ENCODE data around the gene PIM3. TPM values are rescaled to one million over a fixed set of nuclear protein-coding genes. Genes with fewer than 3 reads are reported as not detected.

PIM3 gene
- total and polyA plus RNA-seq, 10 of the 15 experiments (the other 5 are each of a cell fraction or from before 2014, with no cell fraction given), result 0.31 to 60.8 (median 12.4) TPM

- 51% methylated on average over 22 of the region's 24 CpGs for WGBS (ENCODE audit: insufficient coverage, insufficient replicate concordance, low lambda C conversion rate, missing lambda C conversion rate)
- no peak overlapping the region for H2AFZ ChIP-seq (ENCODE audit: control insufficient read depth, low read depth, low read length)
Observed at GRCh38 chr22:49951986-49952896, 8.3 kb upstream of the PIM3 start.

More at GRCh38 chr22:49951986-49952896, 8.3 kb upstream of the PIM3 start:
- no peak for FAIRE-seq
- TF ChIP-seq NRF1 (conservative IDR thresholded peaks at IDR 0.05; ENCODE audit: low read depth, low read length), result no peak
- TF ChIP-seq NFIC (IDR thresholded peaks at IDR 0.05; ENCODE audit: low read depth, low read length), result no peak
- no peak for TF ChIP-seq CBX5 (IDR thresholded peaks at IDR 0.05; ENCODE audit: low read depth)
- TF ChIP-seq POLR2AphosphoS5 (IDR thresholded peaks at IDR 0.05; ENCODE audit: low read length), result no peak
- no peak for TF ChIP-seq SPI1 (IDR thresholded peaks at IDR 0.05; ENCODE audit: borderline replicate concordance, insufficient read depth, low read depth, low read length)
- no peak for TF ChIP-seq RELA (IDR thresholded peaks at IDR 0.05; ENCODE audit: borderline replicate concordance, partially characterized antibody)
- TF ChIP-seq FOS (IDR thresholded peaks at IDR 0.05; ENCODE audit: borderline replicate concordance, extremely low read depth, insufficient read length), result no peak
- no peak for TF ChIP-seq IKZF1 (conservative IDR thresholded peaks at IDR 0.05)
- no peak for TF ChIP-seq SMC3 (IDR thresholded peaks at IDR 0.05; ENCODE audit: borderline replicate concordance, low read length)
- no peak for TF ChIP-seq HDAC6 (IDR thresholded peaks at IDR 0.05; ENCODE audit: unreplicated experiment)
- TF ChIP-seq PKNOX1 (IDR thresholded peaks at IDR 0.05), result no peak
- no peak for TF ChIP-seq BACH1 (IDR thresholded peaks at IDR 0.05; ENCODE audit: borderline replicate concordance)
- no peak for TF ChIP-seq WRNIP1 (IDR thresholded peaks at IDR 0.05; ENCODE audit: borderline replicate concordance, low read depth, low read length)
- TF ChIP-seq ZBTB33 (IDR thresholded peaks at IDR 0.05), result no peak
- TF ChIP-seq GABPA (IDR thresholded peaks at IDR 0.05; ENCODE audit: low read depth), result no peak
- TF ChIP-seq CEBPB (IDR thresholded peaks at IDR 0.05; ENCODE audit: borderline replicate concordance in 1 of 2, low read depth in 2 of 2, low read length in 2 of 2), result no peak
- TF ChIP-seq E4F1 (IDR thresholded peaks at IDR 0.05; ENCODE audit: borderline replicate concordance, partially characterized antibody), result no peak
- BruUV-seq (replicated peaks), result no TSS peak
- no peaks in the 10 kb centered on the region for H3K79me2 ChIP-seq (ENCODE audit: control insufficient read depth, insufficient read depth, low read length)
- no peaks in the 10 kb centered on the region for H3K4me1 ChIP-seq (ENCODE audit: control insufficient read depth, insufficient read depth, low read length)
- in situ Hi-C loops (cut with MboI) (no loop called here), intact Hi-C loops (cut with micrococcal nuclease; ENCODE audit: unreplicated experiment) (no loop called here)
- no peak overlapping the region for H3K4me3 ChIP-seq
- no peak overlapping the region for H3K27ac ChIP-seq (ENCODE audit: control insufficient read depth, insufficient read depth)
- H3K27me3 ChIP-seq (replicated peaks in 1 of 2; ENCODE audit: control insufficient read depth in 2 of 2, insufficient read depth in 2 of 2, low read length in 1 of 2), result no peaks in the 10 kb centered on the region
- no peak for DNase-seq (ENCODE audit: low read depth, low spot score)
- CTCF ChIA-PET, result no interaction called here
- no peaks in the 10 kb centered on the region for H4K20me1 ChIP-seq (ENCODE audit: control insufficient read depth, insufficient read depth)
- ATAC-seq, result no peak
- RAD21 ChIA-PET (ENCODE audit: unreplicated experiment), result interaction anchor here (1.3 kb wide), 1 partner anchor 22 kb away, joined by 3 read pairs; no protein-coding TSS in a partner anchor
- SMC1A ChIA-PET (ENCODE audit: uncharacterized antibody, unreplicated experiment), result no interaction called here
- H3K36me3 ChIP-seq (ENCODE audit: control insufficient read depth in 2 of 2, insufficient read depth in 2 of 2, low read length in 1 of 2), result no peaks in the 10 kb centered on the region
- POLR2A ChIA-PET, result interaction anchor here (1.6 to 1.8 kb wide), 2 partner anchors 16 to 19 kb away, joined by 3 to 5 read pairs; no protein-coding TSS in a partner anchor
- H3K9me3 ChIP-seq (replicated peaks; ENCODE audit: control insufficient read depth, insufficient read depth, low read length), result no peaks in the 10 kb centered on the region
- no peak overlapping the region for H3K4me2 ChIP-seq (ENCODE audit: control insufficient read depth, insufficient read depth)
- H3K9ac ChIP-seq (ENCODE audit: control insufficient read depth, insufficient read depth, low read length), result no peak overlapping the region
